ENCODE results near the gene SARDH.

SARDH gene

DNA sequence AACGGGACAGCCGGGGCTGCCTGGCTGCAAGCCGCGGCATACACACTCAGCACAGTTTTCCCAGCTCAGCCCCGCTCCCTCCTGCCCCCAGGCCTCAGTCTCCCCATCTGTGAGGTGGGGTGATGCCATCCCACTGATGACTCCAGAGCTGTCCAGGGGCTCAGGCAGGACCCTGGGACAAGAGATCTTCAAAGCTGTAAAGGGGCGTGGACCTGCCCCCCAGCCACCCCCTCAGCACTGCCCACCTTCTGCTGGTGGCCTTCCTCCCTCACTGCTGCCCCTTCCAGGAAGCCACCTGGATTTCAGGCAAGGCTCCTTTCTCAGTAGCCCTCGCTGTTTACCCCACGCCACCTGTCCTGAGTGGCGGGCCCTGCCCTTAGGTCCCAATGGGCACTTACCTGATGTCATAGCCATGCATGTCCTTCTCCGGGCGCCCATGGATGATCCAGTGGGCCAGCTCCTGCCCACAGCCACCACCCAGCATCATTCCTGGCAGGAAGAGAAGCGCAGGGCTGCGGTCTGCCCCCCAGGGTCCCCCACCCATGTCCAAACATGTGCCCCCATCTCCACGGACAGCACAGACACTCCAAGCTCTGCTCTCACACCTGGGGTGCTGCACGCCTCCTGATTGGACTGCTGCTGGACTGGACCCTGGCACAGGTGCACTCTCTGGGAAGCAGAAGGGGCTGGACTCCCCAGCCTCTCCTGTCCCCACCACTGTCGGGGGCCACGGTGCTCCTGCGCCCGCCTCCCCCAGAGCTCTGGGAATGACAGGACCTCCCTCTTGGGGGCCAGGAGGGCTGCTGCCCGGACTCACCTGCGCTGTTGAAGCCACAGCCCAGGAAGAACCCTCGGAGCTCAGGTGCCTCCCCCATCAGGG, 25.7 kb downstream of the SARDH start:
- DNase-seq: no peak

DNA sequence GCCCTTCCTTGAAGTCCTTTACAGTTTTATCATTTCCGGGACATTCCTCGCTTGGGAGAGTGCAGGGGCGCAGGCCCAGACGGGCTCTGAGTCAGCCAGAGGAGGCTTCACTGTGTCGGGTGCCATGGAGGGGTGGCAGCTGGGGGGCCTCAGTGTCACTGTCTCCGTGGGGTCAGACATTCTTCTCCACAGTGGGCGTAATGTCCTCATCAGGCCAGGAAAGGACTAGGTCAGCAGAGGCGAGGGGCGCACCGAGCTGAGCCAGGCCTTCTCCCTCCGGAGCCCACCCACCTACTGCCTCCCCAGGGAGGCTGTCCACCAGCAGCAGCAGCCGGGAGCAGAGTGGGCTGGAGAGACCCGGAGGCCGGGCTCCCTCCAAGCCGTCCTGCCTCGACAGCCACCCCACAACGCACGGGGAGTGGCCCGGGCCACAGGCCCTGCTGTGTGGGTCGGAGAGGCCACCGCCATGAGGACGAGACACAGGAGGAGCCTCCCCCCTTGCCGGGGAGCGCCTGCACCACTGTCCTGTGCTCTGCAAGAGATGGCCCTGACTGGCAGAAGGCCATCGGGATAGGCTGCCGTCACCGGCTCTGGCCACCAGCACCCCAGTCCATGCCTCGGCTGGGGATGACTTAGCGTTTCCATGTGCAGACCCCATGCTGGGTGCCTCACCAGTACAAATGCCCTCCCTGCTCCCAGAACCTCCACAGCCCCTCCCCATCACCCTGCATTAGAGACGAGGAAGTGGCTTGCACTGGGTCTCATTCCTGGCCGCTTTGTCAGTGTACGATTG, 26.5 kb downstream of the SARDH start:
- no peak for DNase-seq

DNA sequence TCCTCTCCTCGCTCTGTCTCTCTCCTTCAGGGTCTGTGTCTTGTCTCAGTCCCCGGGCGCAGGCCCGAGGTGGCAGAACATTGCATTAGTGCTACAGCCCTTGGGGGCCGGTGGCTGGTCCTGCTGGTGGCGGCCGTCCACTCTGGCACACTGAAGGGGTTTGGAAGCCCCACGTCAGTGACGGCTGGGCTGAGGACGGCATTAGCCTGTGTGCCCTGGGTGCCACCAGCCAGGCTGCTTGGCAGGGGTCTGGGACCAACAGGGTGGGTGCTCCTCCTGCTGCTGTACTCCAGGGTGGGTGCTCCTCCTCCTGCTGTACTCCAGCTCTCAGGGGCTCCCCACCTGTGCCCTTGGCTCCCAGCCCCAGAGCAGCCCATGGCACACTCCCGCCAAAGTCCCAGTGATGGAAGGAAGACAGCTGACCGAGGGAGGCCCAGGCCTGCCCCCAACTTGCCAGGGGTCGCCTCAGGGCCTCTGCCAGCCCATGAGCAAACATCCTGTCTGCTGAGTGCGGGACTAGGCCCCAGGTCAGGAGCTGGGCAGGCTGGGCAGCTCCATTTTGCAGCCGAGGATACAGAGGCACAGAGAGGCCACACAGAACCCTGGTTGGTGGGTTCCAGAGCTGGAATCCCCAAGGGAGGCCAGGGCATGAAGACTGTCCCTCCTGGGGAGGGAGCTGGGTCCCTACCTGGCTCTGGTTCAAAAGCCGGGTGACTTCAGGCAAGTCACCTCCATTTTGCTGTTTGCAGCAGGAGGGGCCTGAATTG, 27.3 kb downstream of the SARDH start:
- no peak for DNase-seq

DNA sequence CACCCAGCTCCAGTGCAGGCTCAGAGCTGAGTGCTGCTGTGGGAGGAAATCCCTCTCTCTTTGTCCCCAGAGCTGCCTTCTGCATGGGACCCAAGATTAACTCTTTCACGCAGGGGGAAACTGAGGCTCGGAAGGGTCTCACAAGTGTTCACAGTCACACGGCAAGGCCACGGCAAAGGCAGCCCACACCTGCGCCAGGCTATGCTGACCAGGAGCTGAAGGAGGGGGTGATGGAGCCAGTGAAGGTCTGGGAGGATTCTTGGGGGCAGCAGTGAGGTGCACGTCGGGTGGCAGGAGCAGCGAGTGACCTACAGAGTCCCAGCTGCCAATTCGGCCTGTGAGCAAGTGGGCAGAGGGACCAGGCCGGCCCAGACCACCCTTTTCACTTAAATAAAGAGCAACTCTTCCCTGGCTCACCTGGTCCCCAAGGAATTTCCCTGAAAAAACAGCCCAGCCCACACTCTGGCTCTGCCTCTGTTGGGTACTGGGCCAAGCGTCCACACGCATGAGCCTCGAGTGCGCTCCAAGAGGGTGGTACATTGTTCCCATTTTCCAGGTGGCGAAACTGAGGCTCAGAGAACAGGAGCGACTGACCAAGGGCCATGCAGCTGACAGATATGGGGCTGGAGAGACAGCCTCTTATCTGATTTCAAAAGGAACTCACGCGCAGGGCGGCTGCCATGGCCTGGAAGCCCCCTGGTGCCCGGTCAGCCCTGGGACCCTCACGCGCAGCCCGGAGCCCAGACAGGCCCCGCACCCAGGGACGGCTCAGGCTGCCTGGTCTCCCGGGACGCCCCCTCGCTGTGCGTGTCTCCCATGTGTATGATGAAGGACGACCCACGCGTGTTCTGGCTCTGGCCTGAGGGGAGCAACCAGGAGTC, 28.2 kb downstream of the SARDH start:
- DNase-seq: no peak

DNA sequence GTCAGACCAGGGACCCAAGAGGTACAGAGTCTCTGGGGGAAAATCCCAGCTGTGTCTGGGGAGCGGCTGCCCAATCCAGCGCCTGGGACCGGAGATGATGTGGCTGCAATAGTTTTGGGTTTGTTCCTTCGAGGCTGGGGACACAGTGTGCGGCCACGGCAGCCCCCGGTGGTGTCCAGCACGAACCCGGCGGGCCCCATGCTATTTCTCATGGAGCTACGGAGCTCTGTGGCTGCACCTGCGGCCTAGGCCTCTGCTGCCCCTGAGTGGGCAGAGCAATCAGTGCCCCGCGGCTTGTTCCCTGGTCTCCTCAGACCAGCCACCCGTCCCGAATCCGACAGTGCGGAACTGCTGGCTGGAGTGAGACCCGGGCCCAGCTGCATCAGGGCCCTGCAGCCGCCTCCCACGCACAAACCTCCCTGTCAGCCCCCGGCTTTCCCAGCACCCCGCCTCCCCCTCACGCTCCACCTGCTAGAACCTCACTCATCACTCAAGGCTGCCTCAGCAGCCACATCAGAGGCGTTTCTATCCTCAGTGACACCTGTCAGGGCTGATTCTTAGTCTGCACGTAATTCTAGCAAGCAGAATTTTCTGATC, 29.0 kb downstream of the SARDH start:
- no peak for DNase-seq

DNA sequence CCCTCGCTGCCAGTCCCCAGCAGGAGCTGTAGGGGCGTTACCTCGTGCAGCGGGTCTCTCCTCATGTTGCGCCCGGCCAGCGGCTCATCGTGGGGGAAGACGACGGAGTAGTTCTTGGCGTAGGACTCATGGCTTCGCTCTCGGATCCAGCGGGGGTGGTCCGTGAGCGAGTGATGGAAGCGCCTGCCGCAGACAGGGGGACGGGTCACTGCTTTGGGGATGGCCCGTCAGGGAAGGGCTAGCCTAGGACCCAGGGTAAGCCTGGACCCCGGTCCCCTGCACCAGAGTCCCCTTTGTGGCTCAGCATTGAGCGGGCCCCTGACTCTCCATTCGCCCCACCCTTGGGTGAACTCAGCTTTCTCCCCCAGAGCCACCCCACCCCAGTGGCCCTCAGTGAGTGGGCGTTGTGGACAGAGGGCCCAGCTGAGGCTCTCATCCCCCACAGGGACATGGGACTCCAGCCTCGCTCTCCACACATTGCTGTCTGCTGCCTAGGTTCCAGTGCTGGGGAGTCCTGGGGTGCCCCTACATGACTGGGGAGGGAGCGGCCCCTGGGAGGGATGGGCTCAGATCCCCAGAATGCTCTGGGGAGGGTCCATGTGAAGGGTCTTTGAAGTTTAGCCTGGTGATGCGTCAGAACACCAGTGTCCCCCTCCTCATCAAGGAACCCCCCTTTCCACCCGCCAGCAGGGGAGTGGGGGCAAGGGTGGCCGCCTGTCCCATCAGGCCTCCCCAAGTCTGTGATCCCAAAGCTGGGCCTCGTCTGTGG, 29.7 kb downstream of the SARDH start:
- no peak for DNase-seq

DNA sequence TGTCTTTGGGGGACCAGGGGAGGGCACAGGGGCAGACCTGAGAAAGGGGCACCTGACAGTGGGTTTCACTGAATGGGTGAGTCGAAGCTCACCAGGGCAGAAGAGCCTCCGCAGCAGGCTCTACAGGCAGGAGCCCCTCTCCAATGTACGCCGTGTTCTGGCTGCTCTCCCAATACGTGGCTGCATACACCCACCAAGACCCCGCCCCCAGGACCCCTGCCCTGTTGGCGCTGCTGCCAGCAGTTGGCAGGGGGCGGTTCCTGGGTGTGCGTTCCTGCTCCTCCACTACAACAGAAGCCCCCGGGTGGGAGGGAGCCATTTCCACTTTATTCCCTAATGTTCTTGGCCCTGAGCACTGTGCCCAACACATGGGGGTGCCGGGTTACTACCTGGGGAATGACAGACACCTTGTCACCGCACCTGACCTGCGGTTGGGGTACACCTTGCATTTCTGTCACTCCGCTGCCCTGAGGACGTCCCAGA, 30.3 kb downstream of the SARDH start:
- DNase-seq: no peak

DNA sequence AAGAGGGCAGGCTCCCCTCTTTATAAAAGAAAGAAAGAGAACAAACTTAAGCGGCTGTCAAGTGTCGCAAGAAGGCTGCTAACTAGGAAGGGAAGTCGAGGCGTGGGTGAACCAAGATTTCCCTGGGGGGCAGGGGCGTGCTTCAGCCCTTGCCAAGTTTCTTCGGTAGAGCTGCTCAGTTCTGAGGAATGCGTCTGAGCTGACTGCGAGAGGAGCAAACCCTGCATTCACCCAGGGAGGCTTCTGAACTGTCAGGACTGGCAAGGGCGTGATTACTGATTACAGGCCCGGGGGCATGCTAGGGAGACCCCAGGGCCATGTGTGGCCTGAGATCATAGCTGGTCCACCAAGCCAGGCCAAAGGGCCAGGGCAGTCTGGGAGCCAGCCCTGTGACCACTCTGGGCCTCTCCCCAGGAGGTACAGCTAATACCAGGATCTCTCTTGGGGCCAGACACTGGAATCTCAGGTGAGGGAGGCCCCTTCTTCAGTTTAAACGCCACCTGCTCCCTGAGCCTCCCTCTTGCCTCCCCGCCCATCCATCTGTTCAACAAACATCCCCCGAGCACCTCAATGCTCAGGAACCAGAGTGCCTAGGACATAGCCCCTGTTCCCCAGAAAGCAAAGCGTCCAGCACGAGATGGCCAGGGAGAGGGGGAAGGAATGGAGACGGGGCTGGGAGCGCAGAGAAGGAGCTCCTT, 30.9 kb downstream of the SARDH start:
- no peak for DNase-seq

DNA sequence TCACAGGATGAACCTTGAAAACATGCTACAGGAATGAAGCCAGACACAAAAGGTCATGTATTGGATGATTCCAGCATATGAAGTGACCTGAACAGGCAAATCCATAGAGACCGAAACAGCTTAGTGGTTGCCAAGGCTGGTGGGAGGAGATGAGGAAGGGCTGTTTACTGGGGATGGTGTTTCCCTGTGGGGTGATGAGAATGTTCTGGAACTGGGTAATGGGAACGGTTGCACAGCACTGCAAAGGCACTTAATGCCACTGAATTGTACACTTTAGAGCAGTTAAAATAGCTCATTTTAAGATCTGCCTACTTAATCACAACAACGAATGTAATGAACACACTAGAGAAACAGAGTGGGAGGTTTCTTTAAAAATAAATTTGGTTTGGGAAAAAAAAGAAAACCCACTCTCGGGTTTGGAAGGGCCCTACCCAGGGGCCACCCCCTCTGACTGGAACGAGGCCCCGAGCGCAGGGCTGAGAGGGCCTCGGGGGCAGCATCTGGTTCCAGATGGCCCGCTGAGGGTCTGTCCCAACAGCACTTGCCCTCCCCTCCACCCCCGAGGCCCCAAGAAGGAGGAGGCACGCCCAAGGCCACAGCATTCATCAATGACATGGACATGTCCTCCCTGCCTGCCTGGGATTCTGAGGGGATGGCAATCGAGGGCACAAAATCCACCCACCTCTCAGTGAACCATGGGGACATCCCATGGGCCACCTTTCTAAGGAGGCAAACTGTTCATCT, 31.7 kb downstream of the SARDH start:
- no peak for DNase-seq

DNA sequence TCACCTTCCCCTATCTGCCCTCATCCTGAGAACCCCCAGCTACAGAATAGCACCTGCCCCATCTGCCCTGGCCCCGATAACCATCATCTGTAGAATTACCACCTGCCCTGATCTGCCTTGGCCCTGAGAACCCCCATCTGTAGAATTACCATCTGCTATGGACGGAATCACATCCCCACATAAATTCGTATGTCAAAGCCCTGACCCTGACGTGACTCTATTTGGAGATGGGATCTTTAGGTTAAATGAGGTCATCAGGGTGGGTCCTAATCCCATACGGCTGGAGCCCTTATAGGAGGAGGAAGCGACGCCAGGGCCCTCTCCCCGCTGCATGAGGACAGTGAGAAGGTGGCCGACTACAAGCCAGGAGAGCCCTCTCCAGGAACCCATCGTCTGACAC, 32.6 kb downstream of the SARDH start:
- no peak for DNase-seq

DNA sequence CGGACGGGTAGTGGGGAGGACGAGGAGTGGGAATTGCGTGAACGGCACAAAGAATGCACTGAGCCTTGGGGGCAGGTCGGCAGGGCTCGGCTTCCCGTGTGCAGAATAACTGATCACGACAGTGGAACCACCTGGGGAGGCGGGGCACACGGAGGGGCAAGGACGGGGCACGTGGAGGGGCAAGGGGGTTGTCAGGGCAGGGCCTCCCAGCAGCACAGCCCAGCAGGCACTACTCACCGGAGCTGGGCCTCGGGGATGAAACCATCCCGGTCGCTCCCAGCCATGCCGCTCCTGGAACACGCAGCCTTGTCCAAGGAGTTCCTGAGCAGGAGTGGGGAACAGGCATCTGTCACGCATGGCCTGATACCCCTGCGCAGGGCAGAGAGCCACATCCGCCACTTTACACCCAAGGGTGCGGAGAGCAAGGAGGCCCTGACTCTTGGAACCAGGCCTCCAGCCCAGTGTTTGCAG, 33.4 kb downstream of the SARDH start:
- no peak for DNase-seq

DNA sequence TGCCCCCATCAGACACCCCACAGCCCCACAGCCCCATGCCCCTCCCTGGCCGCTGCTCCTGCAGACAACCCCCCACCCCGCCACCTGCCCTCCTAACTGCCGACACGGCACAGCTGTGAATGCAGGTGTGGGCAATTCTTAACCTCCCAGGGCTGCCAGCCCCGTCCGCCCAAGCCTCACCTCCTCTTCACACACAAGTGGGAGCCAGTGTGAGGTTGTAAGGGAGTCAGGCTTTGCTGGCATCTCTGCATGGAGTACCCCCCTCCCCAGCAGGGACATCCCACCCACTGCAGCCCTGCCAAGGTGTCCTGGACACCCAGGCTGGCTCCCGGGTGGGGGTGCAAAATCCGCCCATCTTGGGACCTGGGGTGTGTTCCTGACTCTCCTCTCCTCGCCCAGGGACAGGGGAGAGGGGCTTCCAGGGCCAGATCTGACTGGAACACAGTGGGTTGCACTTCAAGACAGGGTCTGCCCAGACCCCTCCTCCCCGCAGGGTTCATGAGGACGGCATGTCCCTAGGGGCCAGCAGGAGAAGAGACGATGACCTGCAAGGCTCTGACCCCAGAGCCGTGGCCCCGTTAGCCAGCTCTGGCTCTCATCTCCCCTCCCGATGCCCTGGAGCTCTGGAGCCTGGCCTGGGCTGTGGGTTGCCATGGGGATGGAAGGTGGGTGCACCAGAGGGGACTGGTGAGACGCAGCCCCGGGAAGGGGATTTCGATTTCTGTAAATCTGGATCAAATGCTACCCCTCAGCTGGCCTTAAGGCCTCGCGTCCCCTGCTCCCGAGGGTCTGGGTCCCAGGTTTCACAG, 34.4 kb downstream of the SARDH start:
- no peak for DNase-seq

DNA sequence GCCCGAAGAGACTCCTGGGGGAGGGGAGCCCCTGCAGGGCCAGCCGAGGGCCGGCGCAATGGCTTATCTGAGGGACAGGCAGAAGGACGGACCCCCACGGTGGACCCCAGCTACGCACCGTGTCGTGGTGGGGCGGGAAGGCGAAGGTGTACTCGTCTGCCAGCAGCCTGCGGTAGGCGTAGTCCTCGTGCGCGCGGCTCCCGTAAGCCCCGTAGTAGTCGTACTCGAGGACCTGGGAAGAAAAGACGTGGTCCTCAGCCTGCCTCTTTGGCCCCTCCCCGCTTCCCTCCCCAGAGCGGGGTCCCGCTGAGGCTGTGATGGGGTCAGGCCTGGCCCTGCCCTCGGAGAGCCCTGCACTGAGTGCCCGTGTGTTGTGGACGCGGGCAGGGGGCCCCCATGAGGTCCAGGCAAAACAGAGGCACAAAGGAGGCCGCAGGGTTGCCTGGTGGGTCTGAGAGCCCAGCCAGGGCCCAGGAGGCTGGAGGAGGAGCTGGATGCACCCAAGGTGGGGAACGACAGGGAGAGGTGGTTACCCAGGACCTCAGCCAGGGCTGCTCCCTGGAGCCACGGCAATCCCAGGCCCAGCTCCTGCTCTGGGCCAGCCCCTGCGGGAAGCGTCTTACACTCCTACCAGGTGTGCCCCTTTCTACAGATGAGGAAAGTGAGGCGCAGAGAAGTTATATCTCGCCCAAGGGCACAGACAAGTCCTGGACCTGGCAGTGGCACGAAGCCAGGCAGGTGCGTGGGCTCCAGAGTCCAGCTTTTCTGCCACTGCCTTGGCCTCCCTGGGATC, 35.2 kb downstream of the SARDH start:
- no peak for DNase-seq

DNA sequence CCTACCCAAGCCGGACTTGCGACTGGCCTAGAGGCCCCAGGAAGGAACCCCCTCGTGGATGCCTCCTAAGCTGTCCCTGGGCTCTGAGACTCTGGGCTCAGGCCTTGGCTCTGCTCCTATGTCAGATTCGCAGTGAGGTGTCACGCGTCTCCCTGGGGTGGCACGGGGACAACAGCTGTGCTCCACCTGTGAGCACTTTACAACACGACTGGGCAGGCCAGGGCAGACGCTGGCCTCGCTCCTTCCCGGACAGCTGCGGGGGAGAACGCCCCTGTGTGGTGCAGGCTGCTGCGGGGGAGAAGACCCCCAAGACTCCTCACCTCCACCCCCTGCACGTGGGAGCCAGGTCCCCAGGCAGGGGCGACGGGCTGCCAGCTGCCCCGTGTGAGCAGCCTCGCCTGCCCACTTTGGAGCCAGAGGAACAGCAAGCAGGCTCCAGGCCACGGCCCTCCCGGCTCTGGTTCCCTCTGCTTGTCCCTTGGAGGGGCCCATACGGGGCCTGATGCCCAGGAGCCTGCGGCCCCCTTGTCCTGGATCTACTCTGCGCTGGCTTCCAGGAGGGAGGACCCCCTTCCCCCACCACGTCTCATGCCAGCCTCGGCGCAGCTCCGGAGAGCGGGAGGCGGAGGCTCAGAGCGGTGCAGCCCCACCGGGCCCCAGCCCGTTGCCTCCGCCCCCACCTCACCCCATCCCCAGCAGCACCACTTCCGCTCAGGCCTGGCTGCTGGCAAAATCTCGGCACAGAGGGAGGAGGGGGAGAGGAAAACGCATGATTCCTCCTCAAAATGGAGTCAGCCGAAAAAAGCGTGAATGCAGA, 36.0 kb downstream of the SARDH start:
- no peak for DNase-seq

DNA sequence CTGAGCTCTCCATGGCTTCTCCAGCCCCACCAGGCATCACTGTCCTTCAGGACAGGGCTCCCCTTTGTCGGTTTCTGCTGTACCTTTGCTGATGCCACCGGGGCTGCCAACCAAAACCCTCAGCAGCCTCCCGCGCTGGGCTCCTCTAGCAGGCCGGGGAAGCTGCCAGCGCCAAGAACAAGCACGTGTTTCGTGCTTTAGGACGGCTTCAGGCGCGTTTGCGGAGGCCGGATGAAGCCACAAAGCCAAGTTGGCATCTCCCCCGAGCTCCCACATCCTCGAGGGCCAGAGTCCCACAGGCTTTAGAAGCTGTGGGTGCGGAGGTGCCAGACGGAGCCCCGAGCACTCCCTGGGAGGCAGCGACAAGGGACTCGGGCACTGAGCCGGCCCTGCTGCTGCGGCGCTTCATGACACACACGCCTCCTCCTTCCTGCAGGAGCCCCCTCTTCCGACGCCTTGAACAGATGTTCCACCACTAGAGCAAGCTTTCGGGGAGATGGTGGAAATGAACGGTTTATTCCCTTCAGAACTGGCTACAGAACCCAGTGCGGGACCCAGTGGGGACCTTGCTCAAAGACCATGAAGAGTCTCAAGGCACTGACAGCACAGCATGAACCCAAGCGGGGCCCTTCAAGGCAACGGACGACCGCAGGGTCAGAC, 36.7 kb downstream of the SARDH start:
- no peak for DNase-seq

DNA sequence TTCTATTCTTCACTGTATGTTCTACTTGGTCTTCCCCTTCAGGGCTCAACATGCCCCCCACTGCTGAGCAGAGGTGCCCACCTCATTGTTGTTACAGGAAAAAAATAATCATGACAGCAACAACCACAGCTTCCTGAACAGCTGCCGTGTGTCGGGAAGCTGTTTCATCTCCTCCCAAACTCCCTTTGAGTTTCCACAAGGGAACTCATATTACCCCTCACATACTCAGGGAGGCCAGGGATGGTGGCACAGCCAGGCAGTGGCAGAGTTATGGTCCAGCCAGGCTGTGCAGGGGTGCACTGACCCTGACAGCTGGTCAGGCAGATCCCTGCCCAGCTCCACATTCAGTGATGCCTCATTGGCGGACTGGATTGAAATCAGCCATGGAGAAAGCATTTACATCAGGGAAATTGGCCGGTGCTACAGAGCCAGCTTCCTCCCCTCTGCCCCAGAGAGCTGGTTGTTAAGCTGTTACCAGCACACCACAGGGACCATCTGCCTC, 37.3 kb downstream of the SARDH start:
- no peak for DNase-seq

Measured in cortex of kidney (tissue), 1 donor.